Measurements from ENCODE around the gene HLTF. TPM values are rescaled to one million over a fixed set of nuclear protein-coding genes. Genes with fewer than 3 reads are reported as not detected.

The HLTF gene
- total RNA-seq, 1 experiment from 2014 or later, result 73.4 TPM

GRCh38 chr3:149058198-149058597 lies 28.1 kb downstream of the HLTF start (continued):
- TF ChIP-seq SP1 (IDR thresholded peaks at IDR 0.05; ENCODE audit: low read depth) (no peak), ZFX (IDR thresholded peaks at IDR 0.05) (no peak), POLR2AphosphoS5 (IDR thresholded peaks at IDR 0.05; ENCODE audit: low read depth, low read length) (no peak), JUND (IDR thresholded peaks at IDR 0.05) (no peak), POLR2A (IDR thresholded peaks at IDR 0.05; ENCODE audit: borderline replicate concordance, extremely low read depth, insufficient read depth, insufficient read length) (no peak)

- no peak for DNase-seq (ENCODE audit: low read depth, low spot score)
- no peak overlapping the region for H3K4me3 ChIP-seq (replicated peaks in 1 of 2; ENCODE audit: low read depth in 1 of 2, low read length in 2 of 2)
- no peaks in the 10 kb centered on the region for H3K27me3 ChIP-seq (ENCODE audit: insufficient read depth, low read length)
- no peak overlapping the region for H3K27ac ChIP-seq (ENCODE audit: low read depth, low read length)
- BruUV-seq (replicated peaks), result no TSS peak
- 0 out of 4 replicates have a peak, but pooled peaks cover 0 to 3% of the 10 kb centered on the region in 2 experiments for H3K9me3 ChIP-seq (ENCODE audit: control insufficient read depth in 1 of 2, insufficient read depth in 1 of 2, low read depth in 1 of 2, low read length in 2 of 2)
- intact Hi-C loops (cut with micrococcal nuclease), result no loop called here
- ChIA-PET POLR2A (no interaction called here), CTCF (no interaction called here), RAD21 (ENCODE audit: low non-redundant PET in 1 of 2, low total read pairs in 2 of 2, uncharacterized antibody in 2 of 2, unreplicated experiment in 2 of 2) (no interaction called here)
- H2AFZ ChIP-seq (ENCODE audit: low read depth, low read length, poor library complexity, severe bottlenecking), result no peak overlapping the region
- H3K9me2 ChIP-seq (ENCODE audit: insufficient read depth), result no peaks in the 10 kb centered on the region
- no peak for ATAC-seq
- H4K20me1 ChIP-seq (ENCODE audit: insufficient read depth), result no peaks in the 10 kb centered on the region
- peaks cover 21 to 46% of the 10 kb centered on the region in 2 experiments; a peak in 3 of 4 replicates for H3K36me3 ChIP-seq (ENCODE audit: control insufficient read depth in 1 of 2, insufficient read depth in 2 of 2, low read length in 2 of 2)
- H3K4me1 ChIP-seq (ENCODE audit: control insufficient read depth in 1 of 2, insufficient read depth in 2 of 2, low read length in 2 of 2), result no peaks in the 10 kb centered on the region
- TF ChIP-seq POLR2AphosphoS5 (IDR thresholded peaks at IDR 0.05; ENCODE audit: low read depth, low read length), result no peak
- TF ChIP-seq SIN3A (IDR thresholded peaks at IDR 0.05; ENCODE audit: low read depth), result no peak
- TF ChIP-seq ZNF274 (IDR thresholded peaks at IDR 0.05; ENCODE audit: low read depth, low read length), result no peak
- TF ChIP-seq MAX (IDR thresholded peaks at IDR 0.05), result no peak
- no peak for TF ChIP-seq ATF3 (IDR thresholded peaks at IDR 0.05)
- TF ChIP-seq ZBTB33 (IDR thresholded peaks at IDR 0.05; ENCODE audit: extremely low read depth, insufficient replicate concordance, low read length), result no peak
- TF ChIP-seq RAD21 (IDR thresholded peaks at IDR 0.05; ENCODE audit: low read depth), result no peak
- TF ChIP-seq REST (IDR thresholded peaks at IDR 0.05; ENCODE audit: low read depth), result no peak
- no peak overlapping the region for H3K4me2 ChIP-seq (ENCODE audit: low read length)
- no peak overlapping the region for H3K9ac ChIP-seq (ENCODE audit: low read length)
- no peaks in the 10 kb centered on the region for H3K79me2 ChIP-seq (ENCODE audit: insufficient read depth, low read length)
Observed at GRCh38 chr3:149055575-149055974, 30.8 kb downstream of the HLTF start.

Measured in HCT116 (cell line).